ENCODE results near the gene HSD17B2. TPM values are rescaled to one million over a fixed set of nuclear protein-coding genes. Genes with fewer than 3 reads are reported as not detected.

HSD17B2 gene
- total and polyA plus RNA-seq, 4 donors, result 47.7 to 126 (median 103) TPM

DNA sequence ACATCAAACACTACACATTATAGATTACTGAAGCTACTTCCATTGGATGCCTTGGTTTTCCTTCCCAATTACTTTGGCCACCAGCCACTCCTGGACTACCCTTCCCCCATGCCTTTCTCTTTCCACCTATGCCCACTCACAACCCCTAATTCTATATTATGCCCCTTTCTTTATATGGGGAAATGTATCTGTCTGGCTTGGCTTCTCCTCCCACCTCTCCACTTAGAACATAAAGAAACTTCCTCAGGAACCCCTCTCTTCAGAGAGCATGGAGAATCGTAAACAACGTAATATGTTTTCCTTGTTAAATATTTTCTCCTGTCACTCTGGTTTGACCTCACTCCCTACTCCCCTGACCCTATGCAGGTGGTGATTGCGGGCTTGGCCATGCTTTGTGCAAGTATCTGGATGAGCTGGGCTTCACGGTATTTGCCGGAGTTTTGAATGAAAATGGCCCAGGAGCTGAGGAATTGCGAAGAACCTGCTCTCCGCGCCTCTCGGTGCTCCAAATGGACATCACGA lies 32.8 kb downstream of the HSD17B2 start:
- peaks cover 11 to 56% (median 38%) of the 10 kb centered on the region in 4 donors for H3K4me1 ChIP-seq (ENCODE audit: control insufficient read depth in 4 of 4, insufficient read depth in 4 of 4, low read length in 3 of 4)
- peaks cover 0 to 41% (median 30%) of the 10 kb centered on the region in 4 donors for H3K36me3 ChIP-seq (ENCODE audit: control insufficient read depth in 4 of 4, insufficient read depth in 3 of 4, low read depth in 1 of 4, low read length in 3 of 4)
- no peaks in the 10 kb centered on the region for H3K27me3 ChIP-seq (ENCODE audit: control insufficient read depth in 4 of 4, insufficient read depth in 4 of 4, low read length in 3 of 4)
- 94% methylated on average over 10 of the region's 10 CpGs for WGBS
- TF ChIP-seq RAD21 (IDR thresholded peaks at IDR 0.05), result no peak
- TF ChIP-seq, protein P1, sequence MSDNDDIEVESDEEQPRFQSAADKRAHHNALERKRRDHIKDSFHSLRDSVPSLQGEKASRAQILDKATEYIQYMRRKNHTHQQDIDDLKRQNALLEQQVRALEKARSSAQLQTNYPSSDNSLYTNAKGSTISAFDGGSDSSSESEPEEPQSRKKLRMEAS (IDR thresholded peaks at IDR 0.05), result no peak
- TF ChIP-seq FOXA1 (IDR thresholded peaks at IDR 0.05), result no peak
- no peak for TF ChIP-seq YY1 (IDR thresholded peaks at IDR 0.05)
- TF ChIP-seq, protein P2, sequence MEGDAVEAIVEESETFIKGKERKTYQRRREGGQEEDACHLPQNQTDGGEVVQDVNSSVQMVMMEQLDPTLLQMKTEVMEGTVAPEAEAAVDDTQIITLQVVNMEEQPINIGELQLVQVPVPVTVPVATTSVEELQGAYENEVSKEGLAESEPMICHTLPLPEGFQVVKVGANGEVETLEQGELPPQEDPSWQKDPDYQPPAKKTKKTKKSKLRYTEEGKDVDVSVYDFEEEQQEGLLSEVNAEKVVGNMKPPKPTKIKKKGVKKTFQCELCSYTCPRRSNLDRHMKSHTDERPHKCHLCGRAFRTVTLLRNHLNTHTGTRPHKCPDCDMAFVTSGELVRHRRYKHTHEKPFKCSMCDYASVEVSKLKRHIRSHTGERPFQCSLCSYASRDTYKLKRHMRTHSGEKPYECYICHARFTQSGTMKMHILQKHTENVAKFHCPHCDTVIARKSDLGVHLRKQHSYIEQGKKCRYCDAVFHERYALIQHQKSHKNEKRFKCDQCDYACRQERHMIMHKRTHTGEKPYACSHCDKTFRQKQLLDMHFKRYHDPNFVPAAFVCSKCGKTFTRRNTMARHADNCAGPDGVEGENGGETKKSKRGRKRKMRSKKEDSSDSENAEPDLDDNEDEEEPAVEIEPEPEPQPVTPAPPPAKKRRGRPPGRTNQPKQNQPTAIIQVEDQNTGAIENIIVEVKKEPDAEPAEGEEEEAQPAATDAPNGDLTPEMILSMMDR (IDR thresholded peaks at IDR 0.05; ENCODE audit: low read depth, low read length, missing input control), result no peak
- no peak for TF ChIP-seq RXRA (IDR thresholded peaks at IDR 0.05)
- no peak for TF ChIP-seq TAF1 (conservative IDR thresholded peaks at IDR 0.05)
- no peak for TF ChIP-seq HNF4G (IDR thresholded peaks at IDR 0.05)
- TF ChIP-seq SP1 (IDR thresholded peaks at IDR 0.05), result no peak
- TF ChIP-seq HNF4A (conservative IDR thresholded peaks at IDR 0.05), result no peak
- no peak for TF ChIP-seq NR2F2 (IDR thresholded peaks at IDR 0.05)
- no peak for TF ChIP-seq FOXA2 (IDR thresholded peaks at IDR 0.05)
- TF ChIP-seq GABPA (IDR thresholded peaks at IDR 0.05 in 1 of 2, conservative IDR thresholded peaks at IDR 0.05 in 1 of 2), result no peak
- TF ChIP-seq REST (IDR thresholded peaks at IDR 0.05), result no peak
- no peak for TF ChIP-seq ZBTB33 (IDR thresholded peaks at IDR 0.05)
- TF ChIP-seq, protein P3, sequence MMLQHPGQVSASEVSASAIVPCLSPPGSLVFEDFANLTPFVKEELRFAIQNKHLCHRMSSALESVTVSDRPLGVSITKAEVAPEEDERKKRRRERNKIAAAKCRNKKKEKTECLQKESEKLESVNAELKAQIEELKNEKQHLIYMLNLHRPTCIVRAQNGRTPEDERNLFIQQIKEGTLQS (IDR thresholded peaks at IDR 0.05), result no peak
- TF ChIP-seq JUND (IDR thresholded peaks at IDR 0.05), result no peak
- no peak for TF ChIP-seq EGR1 (IDR thresholded peaks at IDR 0.05; ENCODE audit: low read depth in 2 of 2)
- no peaks in the 10 kb centered on the region for H3K9me3 ChIP-seq (ENCODE audit: control insufficient read depth in 4 of 4, low read length in 3 of 4)
- peak overlapping the region in 1 of 2 donors; percentile 42 for H3K27ac ChIP-seq (ENCODE audit: low read depth in 1 of 2, low read length in 2 of 2)
- no peak overlapping the region for H3K9ac ChIP-seq (ENCODE audit: low read depth in 1 of 2, low read length in 2 of 2)
- no peak for DNase-seq (ENCODE audit: low spot score)
- H3K4me3 ChIP-seq (ENCODE audit: low read depth in 1 of 3, low read length in 3 of 3), result no peak overlapping the region
